Midbrain (tissue), 1 donor: ENCODE measurements around the gene BCAS4.

ENCODE experiments used
- DNase-seq: peaks from one replicate; lab custom pipeline; 2025; lab: John Stamatoyannopoulos, UW

BCAS4 gene

GRCh38 chr20:50911716-50912115 lies 116.9 kb downstream of the BCAS4 start:
- DNase-seq: no peak

- no peak for DNase-seq
These were observed 119.0 kb downstream of the BCAS4 start for GRCh38 chr20:50913690-50914375.

GRCh38 chr20:50915424-50915823 lies 120.6 kb downstream of the BCAS4 start:
- DNase-seq: no peak

- DNase-seq: no peak
These were observed 121.4 kb downstream of the BCAS4 start for GRCh38 chr20:50916257-50916656.

- no peak for DNase-seq
These were observed 122.1 kb downstream of the BCAS4 start for GRCh38 chr20:50916934-50917333.

- no peak for DNase-seq
These were observed 123.5 kb downstream of the BCAS4 start for GRCh38 chr20:50918403-50918802.

GRCh38 chr20:50919567-50919966 lies 124.7 kb downstream of the BCAS4 start:
- no peak for DNase-seq

GRCh38 chr20:50920997-50921396 lies 126.1 kb downstream of the BCAS4 start:
- DNase-seq: no peak

- no peak for DNase-seq
These were observed 127.1 kb downstream of the BCAS4 start for GRCh38 chr20:50921803-50922501.

GRCh38 chr20:50924261-50924920 lies 129.5 kb downstream of the BCAS4 start:
- DNase-seq: no peak

GRCh38 chr20:50926530-50926929 lies 131.7 kb downstream of the BCAS4 start:
- DNase-seq: no peak
